GM06990 (cell line): ENCODE measurements around the gene HIKESHI.
"Not testable (repeated sequence)": the region's sequence is repeated elsewhere in the genome, so short reads cannot be mapped to it uniquely, and the experiment has no call there.

Experiments used
- DNase-seq: peaks from one replicate; pipeline ENCODE4 v3.0.0-alpha.2; 2011; ENCODE audit not compliant: insufficient read length; ENCODE audit errors: extremely low read depth
- H3K27me3 ChIP-seq: replicated peaks from 2 replicates; pipeline ENCODE4 v1.6.0; 2011; ENCODE audit warnings: low read length; ENCODE audit not compliant: control insufficient read depth, insufficient read depth
- H3K36me3 ChIP-seq: 2 replicates; pipeline ENCODE4 v1.5.1; 2011; ENCODE audit warnings: low read length; ENCODE audit not compliant: control insufficient read depth, insufficient read depth
- H3K4me3 ChIP-seq: replicated peaks from 2 replicates; pipeline ENCODE4 v1.5.1; 2011; ENCODE audit warnings: low read depth, mild to moderate bottlenecking, control low read depth, low read length
- TF ChIP-seq, protein P1 (sequence below): IDR thresholded peaks from 2 replicates; pipeline ENCODE4 v1.5.1; 2011; ENCODE audit warnings: low read length, control low read depth, mild to moderate bottlenecking, inconsistent platforms; ENCODE audit not compliant: insufficient read depth, poor library complexity, severe bottlenecking

The HIKESHI gene

GRCh38 chr11:86301742-86302091 lies 323 bp upstream of the HIKESHI start:
- Histone ChIP-seq H3K36me3 (no peaks in the 10 kb centered on the region; the same call in 1 of the 2 replicates), H3K4me3 (peak overlapping the region; percentile 84), H3K27me3 (no peaks in the 10 kb centered on the region)
- DNase-seq, result no peak
- TF ChIP-seq, protein P1, sequence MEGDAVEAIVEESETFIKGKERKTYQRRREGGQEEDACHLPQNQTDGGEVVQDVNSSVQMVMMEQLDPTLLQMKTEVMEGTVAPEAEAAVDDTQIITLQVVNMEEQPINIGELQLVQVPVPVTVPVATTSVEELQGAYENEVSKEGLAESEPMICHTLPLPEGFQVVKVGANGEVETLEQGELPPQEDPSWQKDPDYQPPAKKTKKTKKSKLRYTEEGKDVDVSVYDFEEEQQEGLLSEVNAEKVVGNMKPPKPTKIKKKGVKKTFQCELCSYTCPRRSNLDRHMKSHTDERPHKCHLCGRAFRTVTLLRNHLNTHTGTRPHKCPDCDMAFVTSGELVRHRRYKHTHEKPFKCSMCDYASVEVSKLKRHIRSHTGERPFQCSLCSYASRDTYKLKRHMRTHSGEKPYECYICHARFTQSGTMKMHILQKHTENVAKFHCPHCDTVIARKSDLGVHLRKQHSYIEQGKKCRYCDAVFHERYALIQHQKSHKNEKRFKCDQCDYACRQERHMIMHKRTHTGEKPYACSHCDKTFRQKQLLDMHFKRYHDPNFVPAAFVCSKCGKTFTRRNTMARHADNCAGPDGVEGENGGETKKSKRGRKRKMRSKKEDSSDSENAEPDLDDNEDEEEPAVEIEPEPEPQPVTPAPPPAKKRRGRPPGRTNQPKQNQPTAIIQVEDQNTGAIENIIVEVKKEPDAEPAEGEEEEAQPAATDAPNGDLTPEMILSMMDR, result no peak

DNA sequence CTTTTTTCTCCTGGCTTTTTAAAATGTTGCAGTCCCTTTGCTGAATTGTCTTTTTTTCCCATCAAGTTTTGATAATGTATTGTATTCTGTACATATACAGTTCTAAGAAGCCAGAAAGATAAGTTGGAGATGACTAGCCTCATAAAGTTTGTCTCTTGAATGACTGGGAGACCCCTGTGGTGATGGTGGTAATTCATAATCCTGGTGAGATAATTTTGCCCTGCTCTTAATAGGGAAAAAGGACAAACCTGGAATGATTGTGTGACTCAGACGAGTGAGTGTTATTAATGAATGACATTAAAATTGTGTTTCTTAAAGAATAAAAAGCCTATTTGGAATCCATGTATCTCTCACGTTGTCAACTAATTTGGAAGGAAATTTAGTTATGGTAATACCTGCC lies 1.2 kb downstream of the HIKESHI start:
- TF ChIP-seq, protein P1, result no peak
- no peak for DNase-seq

GRCh38 chr11:86308710-86309109 lies 6.7 kb downstream of the HIKESHI start:
- H3K36me3 ChIP-seq, DNase-seq, H3K4me3 ChIP-seq, H3K27me3 ChIP-seq: not testable (repeated sequence)

More for the DNA sequence above, 1.2 kb downstream of the HIKESHI start:
- H3K27me3 ChIP-seq, result no peaks in the 10 kb centered on the region
- H3K36me3 ChIP-seq, result no peaks in the 10 kb centered on the region; the same call in 1 of the 2 replicates
- peak overlapping the region; percentile 84 for H3K4me3 ChIP-seq

GRCh38 chr11:86313793-86314192 lies 11.8 kb downstream of the HIKESHI start:
- no peak for DNase-seq
- Histone ChIP-seq H3K27me3 (no peaks in the 10 kb centered on the region), H3K4me3 (no peak overlapping the region), H3K36me3 (no peaks in the 10 kb centered on the region; the same call in 1 of the 2 replicates)
- TF ChIP-seq, protein P1, result no peak

- DNase-seq, result no peak
- no peaks in the 10 kb centered on the region; the same call in 1 of the 2 replicates for H3K36me3 ChIP-seq
- H3K27me3 ChIP-seq, result no peaks in the 10 kb centered on the region
- no peak overlapping the region for H3K4me3 ChIP-seq
- TF ChIP-seq, protein P1, result no peak
Measured at GRCh38 chr11:86314636-86315035, 12.6 kb downstream of the HIKESHI start.

GRCh38 chr11:86335131-86335767 lies 33.2 kb downstream of the HIKESHI start:
- Histone ChIP-seq H3K27me3 (no peaks in the 10 kb centered on the region), H3K4me3 (no peak overlapping the region), H3K36me3 (peaks cover 4% of the 10 kb centered on the region; the same call in 1 of the 2 replicates)
- TF ChIP-seq, protein P1, result no peak
- no peak for DNase-seq
